B cell (primary cell): ENCODE results near the gene NTRK3. TPM values are rescaled to one million over a fixed set of nuclear protein-coding genes. Genes with fewer than 3 reads are reported as not detected.

Experiments used
- ATAC-seq: fragments of 200-7000 bp; cut with Tn5 transposase; one replicate; pipeline ENCODE4 v1.10.0; 2021; ENCODE audit warnings: low read depth, mild to moderate bottlenecking, moderate number of reproducible peaks, moderate library complexity
- CTCF ChIA-PET: fragments of 350-600 bp; sonication (Branson Sonifier 250); formaldehyde crosslinking; loops from one replicate; lab custom pipeline; 2021; ENCODE audit warnings: antibody characterized with exemption, inconsistent platforms; lab: Charles Lee
- POLR2A ChIA-PET: fragments of 350-600 bp; sonication (Branson Sonifier 250); formaldehyde crosslinking; loops from one replicate; lab custom pipeline; 2021; ENCODE audit warnings: antibody characterized with exemption; lab: Charles Lee
- DNase-seq: peaks from one replicate; pipeline ENCODE4 v3.0.0; 2013
- H2AFZ ChIP-seq: 2 replicates; pipeline ENCODE4 v1.6.1; 2012; ENCODE audit warnings: mild to moderate bottlenecking, low read depth, low read length; ENCODE audit not compliant: insufficient read depth, poor library complexity, severe bottlenecking
- H3K27ac ChIP-seq, 2 donors: 1 replicate in 1 of 2; 2 replicates in 1 of 2; pipeline ENCODE4 v1.5.1; 2012 to 2013; ENCODE audit warnings: low read length in 2 of 2, mild to moderate bottlenecking in 2 of 2, moderate library complexity in 1 of 2
- H3K27me3 ChIP-seq, 4 experiments: fragments of 200-600 bp in 1 of 4; sonication (generic) in 1 of 4; replicated peaks in 1 of 4; 1 replicate in 2 of 4; 2 replicates in 2 of 4; pipeline versions ENCODE4 v1.6.1 to v1.7.0; 2013 to 2016; ENCODE audit warnings: low read length in 3 of 4, mild to moderate bottlenecking in 2 of 4, mixed read lengths in 1 of 4, moderate library complexity in 1 of 4; ENCODE audit not compliant: insufficient read depth in 4 of 4, control insufficient read depth in 3 of 4; ENCODE audit errors: control extremely low read depth in 1 of 4
- H3K36me3 ChIP-seq, 2 experiments: replicated peaks in 1 of 2; 1 replicate in 1 of 2; 2 replicates in 1 of 2; pipeline versions ENCODE4 v1.6.1 to v1.7.1; 2013; ENCODE audit warnings: low read length in 1 of 2; ENCODE audit not compliant: insufficient read depth in 2 of 2, control insufficient read depth in 1 of 2; ENCODE audit errors: control extremely low read depth in 1 of 2, extremely low read depth in 1 of 2
- H3K4me1 ChIP-seq, 2 donors: fragments of 200-600 bp in 1 of 2; sonication (generic) in 1 of 2; 1 replicate in 1 of 2; 2 replicates in 1 of 2; pipeline versions ENCODE4 v1.5.1 to v1.6.1; 2013 to 2017; ENCODE audit warnings: low read length in 2 of 2; ENCODE audit not compliant: control insufficient read depth in 2 of 2, insufficient read depth in 2 of 2
- H3K4me2 ChIP-seq: replicated peaks from 2 replicates; pipeline ENCODE3; 2012; ENCODE audit warnings: mild to moderate bottlenecking, low read depth, low read length; ENCODE audit not compliant: poor library complexity, severe bottlenecking
- H3K4me3 ChIP-seq, 5 experiments: fragments of 200-600 bp in 1 of 5; sonication (generic) in 1 of 5; 1 replicate in 3 of 5; 2 replicates in 2 of 5; pipeline versions ENCODE4 v1.5.1 to v1.7.0; 2011 to 2016; ENCODE audit warnings: low read length in 4 of 5, mild to moderate bottlenecking in 4 of 5, low read depth in 2 of 5, control low read depth in 1 of 5, moderate library complexity in 1 of 5; ENCODE audit not compliant: insufficient read depth in 1 of 5; ENCODE audit errors: control extremely low read depth in 1 of 5, extremely low read depth in 1 of 5
- H3K79me2 ChIP-seq: fragments of 200-600 bp; sonication (generic); one replicate; pipeline ENCODE4 v1.6.0; 2016; ENCODE audit warnings: low read length; ENCODE audit not compliant: control insufficient read depth, insufficient read depth
- H3K9ac ChIP-seq: fragments of 200-600 bp; sonication (generic); 2 replicates; pipeline ENCODE4 v1.6.1; 2017; ENCODE audit warnings: mild to moderate bottlenecking, low read length, moderate library complexity
- H3K9me3 ChIP-seq, 3 donors: one replicate each; pipeline versions ENCODE4 v1.6.1 to v1.7.1; 2013; ENCODE audit warnings: low read length in 2 of 3; ENCODE audit not compliant: control insufficient read depth in 2 of 3, insufficient read depth in 1 of 3; ENCODE audit errors: control extremely low read depth in 1 of 3
- H4K20me1 ChIP-seq: 2 replicates; pipeline ENCODE4 v1.6.0; 2012; ENCODE audit warnings: mild to moderate bottlenecking, low read length; ENCODE audit not compliant: insufficient read depth, control insufficient read depth, poor library complexity, severe bottlenecking
- H3K27ac Mint-ChIP-seq: one replicate; pipeline ENCODE4 v1.8.0; 2021; ENCODE audit warnings: mixed read lengths
- H3K27me3 Mint-ChIP-seq: one replicate; pipeline ENCODE4 v1.8.0; 2021; ENCODE audit warnings: mixed read lengths
- H3K4me1 Mint-ChIP-seq: one replicate; pipeline ENCODE4 v1.8.0; 2021; ENCODE audit warnings: mixed read lengths
- H3K4me3 Mint-ChIP-seq: one replicate; pipeline ENCODE4 v1.8.0; 2021; ENCODE audit warnings: mixed read lengths
- H3K9me3 Mint-ChIP-seq: one replicate; pipeline ENCODE4 v1.8.0; 2022; ENCODE audit warnings: mixed read lengths; ENCODE audit not compliant: insufficient read depth
- CTCF ChIP-seq: fragments of 200-600 bp; IDR thresholded peaks from one replicate; pipeline ENCODE4 v1.8.0; 2022; ENCODE audit warnings: antibody characterized with exemption, mild to moderate bottlenecking
- EZH2 ChIP-seq: IDR thresholded peaks from 2 replicates; pipeline ENCODE4 v1.6.1; 2012; ENCODE audit warnings: borderline replicate concordance, low read depth, mild to moderate bottlenecking, moderate library complexity, low read length; ENCODE audit not compliant: insufficient read depth, poor library complexity, severe bottlenecking
- WGBS: methylation state at CpG from one replicate; pipeline ENCODE4 v1.1.5; 2013; ENCODE audit warnings: missing lambda C conversion rate; ENCODE audit not compliant: insufficient coverage; 5-methylcytosine and 5-hydroxymethylcytosine counted together
- intact Hi-C: fragments of 100-400 bp; cut with micrococcal nuclease; formaldehyde crosslinking; loops from one replicate; pipeline ENCODE4 v1.10.0; 2022
- polyA plus RNA-seq: library from polyadenylated mRNA; depleted of rRNA; stranded (reverse); fragments of >200 nt; gene quantifications from 2 replicates; pipeline ENCODE4 v1.2.3, GENCODE V29; 2012
- total RNA-seq, 2 donors: library from RNA; stranded (reverse); fragments of 120-200 nt in 1 of 2; gene quantifications; 1 replicate in 1 of 2; 2 replicates in 1 of 2; pipeline versions ENCODE4 v1.2.3 to v1.2.4, GENCODE V29; 2013 to 2022

The NTRK3 gene
- total and polyA plus RNA-seq, 2 donors (not counting 1 experiment from before 2014, with no cell fraction given) = not detected

- Histone ChIP-seq H3K4me3 (no peak overlapping the region), H3K9me3 (no peaks in the 10 kb centered on the region), H3K79me2 (no peaks in the 10 kb centered on the region), H3K27ac (no peak overlapping the region), H3K4me2 (no peak overlapping the region), H2AFZ (no peak overlapping the region), H3K4me1 (peaks cover 0 to 5% of the 10 kb centered on the region in 2 donors), H3K9ac (no peak overlapping the region), H4K20me1 (no peaks in the 10 kb centered on the region), H3K36me3 (no peaks in the 10 kb centered on the region), H3K27me3 (peaks cover 0 to 11% (median 2%) of the 10 kb centered on the region in 4 experiments)
- Mint-ChIP-seq H3K4me1 (peaks cover 6% of the 10 kb centered on the region), H3K27me3 (peaks cover 32% of the 10 kb centered on the region), H3K4me3 (no peak overlapping the region), H3K9me3 (peaks cover 1% of the 10 kb centered on the region), H3K27ac (no peak overlapping the region)
- ChIA-PET CTCF (interaction anchor here (0.6 to 1.6 kb wide), 5 partner anchors 8 to 379 kb away, joined by 3 to 4 read pairs (median 3); no protein-coding TSS in a partner anchor), POLR2A (no interaction called here)
- intact Hi-C loops = loop anchor here (10.0 kb wide), 1 partner anchor 212 kb away; no protein-coding TSS in a partner anchor
- ATAC-seq (no peak), DNase-seq (no peak)
- TF ChIP-seq EZH2 (no peak), CTCF (no peak)
- WGBS = 91% methylated on average over 11 of the region's 11 CpGs
Observed at GRCh38 chr15:88242586-88243555, 13.7 kb downstream of the NTRK3 start.

GRCh38 chr15:88241461-88241860 lies 15.1 kb downstream of the NTRK3 start:
- CTCF ChIA-PET = interaction anchor here (1.6 kb wide), 1 partner anchor 12 kb away, joined by 4 read pairs; no protein-coding TSS in a partner anchor
- Mint-ChIP-seq H3K4me3 (no peak overlapping the region), H3K27ac (no peak overlapping the region), H3K27me3 (peaks cover 25% of the 10 kb centered on the region), H3K4me1 (peaks cover under 1% of the 10 kb centered on the region), H3K9me3 (peaks cover 1% of the 10 kb centered on the region)
- H3K27ac ChIP-seq = no peak overlapping the region
- H3K27me3 ChIP-seq = peaks cover 0 to 8% (median under 1%) of the 10 kb centered on the region in 4 experiments
- H3K79me2 ChIP-seq = no peaks in the 10 kb centered on the region
- TF ChIP-seq CTCF = no peak
- no peak for TF ChIP-seq EZH2
- H2AFZ ChIP-seq = no peak overlapping the region
- no peak overlapping the region for H3K4me3 ChIP-seq
- H3K4me1 ChIP-seq = peaks cover 0 to 2% of the 10 kb centered on the region in 2 donors
- H3K9me3 ChIP-seq = no peaks in the 10 kb centered on the region
- ATAC-seq = no peak
- H3K36me3 ChIP-seq = no peaks in the 10 kb centered on the region
- intact Hi-C loops = loop anchor here (10.0 kb wide), 1 partner anchor 213 kb away; no protein-coding TSS in a partner anchor
- no peaks in the 10 kb centered on the region for H4K20me1 ChIP-seq
- no peak for DNase-seq
- no peak overlapping the region for H3K9ac ChIP-seq
- no peak overlapping the region for H3K4me2 ChIP-seq
- POLR2A ChIA-PET = no interaction called here
- 74% methylated on average over 6 of the region's 9 CpGs for WGBS
